Endothelial cell of umbilical vein (primary cell): ENCODE results near the gene C5.

Source experiments
- CTCF ChIP-seq, 2 donors: IDR thresholded peaks; 1 replicate in 1 of 2; 2 replicates in 1 of 2; pipeline ENCODE4 v1.5.1; 2011; ENCODE audit warnings: low read length in 2 of 2, mild to moderate bottlenecking in 2 of 2, moderate library complexity in 2 of 2, control low read depth in 1 of 2, inconsistent platforms in 1 of 2, low read depth in 1 of 2; ENCODE audit not compliant: insufficient read depth in 1 of 2; ENCODE audit errors: extremely low read depth in 1 of 2
- EZH2 ChIP-seq: IDR thresholded peaks from 2 replicates; pipeline ENCODE4 v1.6.1; 2012; ENCODE audit warnings: borderline replicate concordance, low read depth, mild to moderate bottlenecking, moderate library complexity, low read length, inconsistent platforms; ENCODE audit not compliant: severe bottlenecking
- JUN ChIP-seq: IDR thresholded peaks from 2 replicates; pipeline ENCODE4 v1.6.1; 2011; ENCODE audit warnings: borderline replicate concordance, low read depth; ENCODE audit not compliant: insufficient read length, insufficient read depth
- MAX ChIP-seq: IDR thresholded peaks from 2 replicates; pipeline ENCODE4 v1.6.1; 2011; ENCODE audit not compliant: insufficient read depth, insufficient read length
- MYC ChIP-seq: IDR thresholded peaks from one replicate; pipeline ENCODE4 v1.6.1; 2011; ENCODE audit warnings: mild to moderate bottlenecking, low read depth, low read length
- POLR2A ChIP-seq: IDR thresholded peaks from 2 replicates; pipeline ENCODE4 v1.6.1; 2012; ENCODE audit warnings: low read depth, mild to moderate bottlenecking, control low read depth, low read length
- POLR2AphosphoS5 ChIP-seq: IDR thresholded peaks from 2 replicates; pipeline ENCODE4 v1.6.1; 2012; ENCODE audit warnings: low read depth, mild to moderate bottlenecking, control low read depth, low read length, moderate library complexity; ENCODE audit not compliant: insufficient read depth

GRCh38 chr9:120947222-120947621 lies 102.9 kb downstream of the C5 start:
- TF ChIP-seq CTCF (IDR thresholded peaks at IDR 0.05; ENCODE audit: extremely low read depth in 1 of 2, insufficient read depth in 1 of 2, low read depth in 1 of 2, low read length in 2 of 2) (no peak), POLR2A (no peak), MYC (no peak), POLR2AphosphoS5 (no peak), EZH2 (no peak), JUN (no peak), MAX (no peak)
